Heart left ventricle (tissue), 16 donors: ENCODE results near the gene SP3. TPM values are rescaled to one million over a fixed set of nuclear protein-coding genes. Genes with fewer than 3 reads are reported as not detected.

Experiments used
- ATAC-seq, 4 donors: fragments of 200-7000 bp; cut with Tn5 transposase; one replicate each; pipeline ENCODE4 v1.9.1; 2020 to 2022; ENCODE audit warnings: moderate library complexity in 4 of 4, mild to moderate bottlenecking in 3 of 4, moderate number of reproducible peaks in 1 of 4
- DNase-seq, 5 donors: peaks; one replicate each; pipeline ENCODE4 v3.0.0-alpha.2; 2020
- H3K27ac ChIP-seq, 12 donors: fragments of 200-600 bp; sonication (generic) in 4 of 12; one replicate each; pipeline versions ENCODE4 v1.5.0 to v1.8.0; 2016 to 2022; ENCODE audit warnings: mild to moderate bottlenecking in 2 of 12
- H3K27me3 ChIP-seq, 9 donors: fragments of 200-600 bp; sonication (generic) in 2 of 9; one replicate each; pipeline versions ENCODE4 v1.5.1 to v1.8.0; 2016 to 2022; ENCODE audit warnings: mild to moderate bottlenecking in 3 of 9
- H3K36me3 ChIP-seq, 9 donors: fragments of 200-600 bp; sonication (generic) in 2 of 9; one replicate each; pipeline versions ENCODE4 v1.5.0 to v1.8.0; 2018 to 2022; ENCODE audit warnings: mild to moderate bottlenecking in 2 of 9
- H3K4me1 ChIP-seq, 12 donors: fragments of 200-600 bp; sonication (generic) in 4 of 12; one replicate each; pipeline versions ENCODE4 v1.5.0 to v1.8.0; 2016 to 2022; ENCODE audit warnings: mild to moderate bottlenecking in 3 of 12
- H3K4me3 ChIP-seq, 12 donors: fragments of 200-600 bp; sonication (generic) in 4 of 12; one replicate each; pipeline versions ENCODE4 v1.5.0 to v1.8.0; 2017 to 2022; ENCODE audit warnings: mild to moderate bottlenecking in 9 of 12, moderate library complexity in 4 of 12
- H3K9me3 ChIP-seq, 12 donors: fragments of 200-600 bp; sonication (generic) in 4 of 12; one replicate each; pipeline versions ENCODE4 v1.5.0 to v1.8.0; 2016 to 2022; ENCODE audit warnings: mild to moderate bottlenecking in 1 of 12
- CTCF ChIP-seq, 12 donors: fragments of 200-600 bp; sonication (generic) in 4 of 12; IDR thresholded peaks; one replicate each; pipeline versions ENCODE4 v1.5.0 to v1.8.0; 2018 to 2022; ENCODE audit warnings: antibody characterized with exemption in 12 of 12, mild to moderate bottlenecking in 5 of 12
- POLR2A ChIP-seq, 2 donors: fragments of 450-650 bp; IDR thresholded peaks; one replicate each; pipeline ENCODE4 v1.6.1; 2017; ENCODE audit warnings: antibody characterized with exemption in 2 of 2, mild to moderate bottlenecking in 2 of 2, moderate library complexity in 2 of 2
- WGBS, 4 donors: extraction: QIAGEN DNeasy Blood & Tissue Kit in 2 of 4; methylation state at CpG; one replicate each; pipeline versions ENCODE4 v1.1.5 to v1.1.7; 2013 to 2018; 5-methylcytosine and 5-hydroxymethylcytosine counted together
- intact Hi-C, 10 donors: fragments of 100-400 bp; cut with DNase I; formaldehyde crosslinking; loops; one replicate each; pipeline versions ENCODE4 v1.11.1 to v1.14.2; 2022
- polyA plus RNA-seq, 2 donors: library from polyadenylated mRNA; stranded (reverse); fragments of 200-250 nt; gene quantifications; one replicate each; pipeline ENCODE4 v1.2.3, GENCODE V29; 2013
- total RNA-seq, 9 donors: library from RNA; depleted of rRNA in 2 of 9; stranded (reverse); fragments of >200 nt in 2 of 9; fragmentation: NEBNext Ultra II Directional in 3 of 9; extraction: Animal tissue kit (Norgen Biotek cat#: 25700) in 3 of 9; gene quantifications; one replicate each; pipeline versions ENCODE4 v1.1.0 to v1.2.4, GENCODE V29; 2016 to 2023
- donor health status: ischemic (EF 13 %, LVEDD 7.1; RV severe dilation, severe dysfunction).
- donor health status: healthy with polysubstance abuse.
- donor health status: DM: no; HTN: yes; CAD: no.
- donor health status: DM: no; HTN: no; CAD: no.
- donor health status: ischemic (EF 25% LVEDD 6.9; RV normal size, moderate dysfunction).
- donor health status: ischemic (EF 25% LVEDD 5.7; RV mildly dilated, moderate dysfunction).
- donor health status: healthy.
- donor health status: DM: yes; HTN: yes; CAD: no.
- donor health status: ischemic (EF 35%, LVEDD 5.7; RV mildly dilated, moderate dysfunction).
- donor health status: nonischemic (EF 11% LVEDD 7.7; RV severe dilation, severe dysfunction).
- donor health status: DM: yes; HTN: yes; CAD: no.
- donor health status: PGD.
- donor health status: ischemic (EF 29% LVEDD 5.4; RV normal size, mild dysfunction).
- donor health status: nonischemic (EF 23%, LVEDD 6.1; RV moderate dilation, normal function).

Gene SP3
- total and polyA plus RNA-seq, 11 donors = 6.9 to 61.5 (median 40.2) TPM

GRCh38 chr2:173979751-173980351 is 14.7 kb upstream of the SP3 start:
- Histone ChIP-seq H3K9me3 (no peaks in the 10 kb centered on the region), H3K27me3 (no peaks in the 10 kb centered on the region), H3K36me3 (no peaks in the 10 kb centered on the region), H3K4me3 (no peak overlapping the region), H3K4me1 (peaks cover 0 to 37% (median 12%) of the 10 kb centered on the region in 12 donors), H3K27ac (peak overlapping the region in 6 of 12 donors; percentile 2 to 36 (median 22))
- WGBS, 4 donors = 50 to 56% (median 52%) methylated on average over 3 of the region's 3 CpGs
- DNase-seq (no peak), ATAC-seq (peak in 3 of 4 donors; percentile 38 to 56 (median 51))
- no peak for TF ChIP-seq POLR2A (IDR thresholded peaks at IDR 0.05)
- no peak for TF ChIP-seq CTCF (IDR thresholded peaks at IDR 0.05)
- intact Hi-C loops = no loop called here

- ATAC-seq = no peak
- WGBS, 4 donors = 90 to 94% (median 90%) methylated on average over 1 of the region's 1 CpG
- Histone ChIP-seq H3K4me1 (peaks cover 0 to 28% (median 11%) of the 10 kb centered on the region in 12 donors), H3K9me3 (no peaks in the 10 kb centered on the region), H3K4me3 (no peak overlapping the region), H3K27ac (no peak overlapping the region), H3K27me3 (no peaks in the 10 kb centered on the region), H3K36me3 (no peaks in the 10 kb centered on the region)
- DNase-seq = no peak
- TF ChIP-seq CTCF (IDR thresholded peaks at IDR 0.05) (no peak), POLR2A (IDR thresholded peaks at IDR 0.05) (no peak)
- intact Hi-C loops = no loop called here
These were observed 13.3 kb upstream of the SP3 start for GRCh38 chr2:173978447-173978846.

DNA sequence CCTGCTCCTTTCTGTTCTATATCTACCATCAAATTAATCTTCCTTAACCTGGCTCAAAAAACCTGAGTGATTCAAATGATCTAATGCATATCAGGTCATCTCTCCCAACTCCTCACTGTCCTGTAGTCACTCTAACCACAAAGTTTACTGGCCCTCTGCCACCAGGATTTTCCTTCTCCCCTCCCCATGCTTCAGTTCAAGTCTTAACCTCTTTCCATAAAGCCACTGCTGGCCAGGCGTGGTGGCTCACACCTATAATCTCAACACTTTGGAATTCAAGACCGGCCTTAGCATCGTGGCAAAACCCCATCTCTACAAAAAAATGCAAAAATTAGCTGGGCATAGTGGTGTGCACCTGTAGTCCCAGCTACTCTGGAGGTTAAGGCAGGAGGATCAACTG is 7.5 kb upstream of the SP3 start:
- Histone ChIP-seq H3K27me3 (no peaks in the 10 kb centered on the region), H3K36me3 (no peaks in the 10 kb centered on the region), H3K4me3 (no peak overlapping the region), H3K27ac (no peak overlapping the region), H3K9me3 (no peaks in the 10 kb centered on the region), H3K4me1 (peaks cover 0 to 11% (median 0%) of the 10 kb centered on the region in 12 donors)
- DNase-seq (no peak), ATAC-seq (no peak)
- 84 to 88% (median 86%) methylated on average over 3 of the region's 3 CpGs for WGBS, 4 donors
- intact Hi-C loops = no loop called here
- no peak for TF ChIP-seq CTCF (IDR thresholded peaks at IDR 0.05)
- TF ChIP-seq POLR2A (IDR thresholded peaks at IDR 0.05) = no peak

DNA sequence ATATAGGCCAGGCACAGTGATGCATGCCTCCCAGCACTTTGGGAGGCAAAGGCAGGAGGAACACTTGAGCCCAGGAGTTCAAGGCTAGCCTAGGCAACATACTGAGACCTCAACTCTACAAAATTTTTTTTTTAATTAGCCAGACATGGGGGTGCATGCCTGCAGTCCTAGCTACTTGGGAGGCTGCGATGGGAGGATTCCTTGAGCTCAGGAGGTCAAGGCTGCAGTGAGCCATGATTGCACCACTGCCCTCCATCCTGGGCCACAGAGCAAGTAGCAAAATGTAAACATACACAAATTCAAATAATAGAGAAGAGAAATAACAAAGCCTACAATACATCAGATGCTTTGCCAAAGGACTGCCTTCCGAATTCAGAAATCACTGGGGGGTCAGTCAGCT is 7.0 kb upstream of the SP3 start:
- Histone ChIP-seq H3K4me3 (no peak overlapping the region), H3K9me3 (no peaks in the 10 kb centered on the region), H3K27ac (no peak overlapping the region), H3K27me3 (no peaks in the 10 kb centered on the region), H3K4me1 (peaks cover 0 to 11% (median 0%) of the 10 kb centered on the region in 12 donors), H3K36me3 (no peaks in the 10 kb centered on the region)
- 93 to 97% (median 95%) methylated on average over 2 of the region's 2 CpGs for WGBS, 4 donors
- no peak for ATAC-seq
- no peak for TF ChIP-seq POLR2A (IDR thresholded peaks at IDR 0.05)
- TF ChIP-seq CTCF (IDR thresholded peaks at IDR 0.05) = no peak
- no peak for DNase-seq
- intact Hi-C loops = no loop called here
